ENCODE measurements around the gene KCNG1.
A peak's percentile ranks its signal among the peaks of the same experiment; 100 is the strongest.

The KCNG1 gene

DNA sequence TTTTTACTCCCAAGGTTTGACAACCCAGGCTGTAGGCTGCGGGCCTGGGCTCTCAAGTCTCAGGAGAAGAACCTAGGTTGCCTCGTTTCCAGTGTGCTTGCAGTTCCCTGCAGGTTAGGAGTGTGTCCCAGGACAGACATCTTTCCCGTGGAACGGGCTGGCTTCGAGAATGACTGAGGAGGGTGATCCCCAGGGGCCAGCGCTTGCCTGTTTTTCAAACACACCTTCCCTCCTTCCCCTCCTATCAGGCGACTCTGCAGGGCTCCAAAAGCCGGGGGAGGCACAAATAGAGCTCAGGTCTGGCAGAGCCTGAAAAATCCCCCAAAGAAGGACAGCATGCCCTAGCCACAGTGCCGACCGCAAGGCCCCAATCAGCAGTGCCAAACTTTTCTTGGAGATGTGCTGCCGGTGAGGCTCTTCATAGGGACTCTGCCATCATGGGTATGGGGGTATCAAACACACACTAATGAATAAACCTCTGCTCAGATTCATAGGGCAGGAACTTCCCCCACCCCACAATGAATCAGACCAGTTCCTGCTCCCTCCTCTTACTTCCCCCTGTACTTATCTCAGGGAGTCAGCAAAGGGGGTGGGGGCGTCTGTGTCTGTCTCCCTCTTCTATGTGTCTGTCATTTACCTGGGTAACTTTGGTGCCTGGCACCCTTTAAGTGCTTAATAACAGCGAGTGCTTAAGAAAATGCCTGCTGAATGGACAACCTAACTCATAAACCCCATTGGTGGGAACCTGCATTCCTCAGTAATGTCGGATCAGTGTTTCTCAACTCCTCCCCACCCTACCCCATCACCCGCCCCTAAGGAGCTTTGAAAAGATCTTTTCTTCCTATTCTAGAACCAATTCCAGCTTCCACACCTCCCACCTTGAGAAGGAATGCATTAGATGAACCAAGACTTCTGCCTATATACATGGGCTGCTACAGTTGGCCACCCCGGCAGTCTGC, 1.6 kb downstream of the KCNG1 start:
- Histone ChIP-seq H3K27me3 (ENCODE audit: control insufficient read depth, insufficient read depth, low read length) (peaks cover 39% of the 10 kb centered on the region), H3K36me3 (ENCODE audit: control insufficient read depth, insufficient read depth, low read length) (no peaks in the 10 kb centered on the region), H3K9ac (ENCODE audit: low read depth, low read length) (no peak overlapping the region), H3K9me3 (ENCODE audit: control insufficient read depth, insufficient read depth, low read length) (no peaks in the 10 kb centered on the region), H3K4me1 (ENCODE audit: control insufficient read depth, insufficient read depth, low read length) (peaks cover 21% of the 10 kb centered on the region), H3K4me3 (ENCODE audit: low read depth, low read length) (peak overlapping the region; percentile 76), H3K27ac (ENCODE audit: low read depth, low read length) (no peak overlapping the region)

DNA sequence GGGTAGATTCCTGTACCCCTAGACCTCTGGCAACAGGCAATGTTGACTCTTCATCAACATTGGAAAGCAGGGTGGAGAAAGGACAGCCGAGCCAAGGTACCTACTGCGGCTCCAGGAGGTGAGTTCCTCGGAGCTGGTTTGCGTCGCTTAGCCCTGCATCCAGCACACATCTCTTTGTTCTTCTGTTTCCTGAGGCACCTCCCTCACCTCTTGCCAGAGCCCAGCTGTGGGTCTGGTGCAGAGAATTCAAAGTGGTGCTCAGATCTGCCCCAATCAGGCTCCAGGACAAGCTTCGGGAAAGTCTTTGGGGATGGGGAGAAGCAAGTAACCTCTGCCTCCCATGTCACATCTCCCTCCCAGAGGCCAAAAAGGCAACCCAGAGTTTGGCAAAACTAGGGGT, 2.2 kb downstream of the KCNG1 start:
- Histone ChIP-seq H3K9me3 (ENCODE audit: control insufficient read depth, insufficient read depth, low read length) (no peaks in the 10 kb centered on the region), H3K27ac (ENCODE audit: low read depth, low read length) (no peak overlapping the region), H3K27me3 (ENCODE audit: control insufficient read depth, insufficient read depth, low read length) (peaks cover 39% of the 10 kb centered on the region), H3K4me1 (ENCODE audit: control insufficient read depth, insufficient read depth, low read length) (peaks cover 21% of the 10 kb centered on the region), H3K9ac (ENCODE audit: low read depth, low read length) (no peak overlapping the region), H3K36me3 (ENCODE audit: control insufficient read depth, insufficient read depth, low read length) (no peaks in the 10 kb centered on the region), H3K4me3 (ENCODE audit: low read depth, low read length) (no peak overlapping the region)

DNA sequence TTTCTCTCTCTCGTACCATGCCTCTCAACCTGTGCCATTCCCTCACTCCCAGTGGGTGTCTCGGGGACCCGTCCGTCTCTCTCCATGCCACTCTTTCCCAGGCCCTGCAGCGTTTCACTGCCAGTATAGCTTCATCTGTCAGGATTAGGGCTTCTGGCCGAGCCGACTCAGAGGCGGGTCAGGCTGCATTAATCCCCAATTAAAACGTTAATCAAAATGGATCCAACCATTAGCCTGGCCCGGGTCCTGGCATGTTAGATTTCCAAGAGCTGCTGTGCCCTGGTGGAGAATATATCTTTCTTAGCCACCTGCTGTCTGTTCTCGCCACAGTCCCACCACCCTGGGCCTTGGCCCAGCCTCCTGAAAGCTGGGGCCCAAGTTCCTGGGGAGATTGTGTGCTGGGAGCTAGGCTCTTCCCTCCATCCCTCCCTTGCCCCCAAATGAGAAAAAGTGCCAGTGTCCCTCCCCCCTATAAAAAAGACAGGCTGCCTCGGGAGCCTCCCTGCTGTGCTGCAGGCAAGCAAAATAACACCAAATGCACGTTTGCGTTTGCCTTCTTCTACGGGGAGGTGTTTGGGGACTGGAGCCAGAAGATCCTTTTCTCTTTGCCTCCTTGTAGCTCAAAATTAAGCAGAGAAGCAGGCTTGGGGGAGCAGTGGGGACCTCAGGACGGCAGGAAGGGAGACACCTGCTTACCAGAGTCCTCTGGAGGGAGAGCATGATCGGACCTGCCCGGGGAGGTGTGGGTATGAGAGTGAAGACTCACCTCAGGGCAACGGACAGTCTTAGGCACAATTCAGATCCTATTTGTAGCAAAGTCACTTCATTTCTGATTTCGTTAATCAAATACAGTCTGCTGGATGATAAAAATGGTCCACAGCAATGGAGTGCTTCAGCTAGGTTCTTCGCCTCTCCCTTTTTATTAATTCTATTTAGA, 3.0 kb downstream of the KCNG1 start:
- Histone ChIP-seq H3K9ac (ENCODE audit: low read depth, low read length) (no peak overlapping the region), H3K27me3 (ENCODE audit: control insufficient read depth, insufficient read depth, low read length) (peaks cover 39% of the 10 kb centered on the region), H3K36me3 (ENCODE audit: control insufficient read depth, insufficient read depth, low read length) (no peaks in the 10 kb centered on the region), H3K27ac (ENCODE audit: low read depth, low read length) (no peak overlapping the region), H3K4me3 (ENCODE audit: low read depth, low read length) (no peak overlapping the region), H3K4me1 (ENCODE audit: control insufficient read depth, insufficient read depth, low read length) (peaks cover 22% of the 10 kb centered on the region), H3K9me3 (ENCODE audit: control insufficient read depth, insufficient read depth, low read length) (no peaks in the 10 kb centered on the region)

DNA sequence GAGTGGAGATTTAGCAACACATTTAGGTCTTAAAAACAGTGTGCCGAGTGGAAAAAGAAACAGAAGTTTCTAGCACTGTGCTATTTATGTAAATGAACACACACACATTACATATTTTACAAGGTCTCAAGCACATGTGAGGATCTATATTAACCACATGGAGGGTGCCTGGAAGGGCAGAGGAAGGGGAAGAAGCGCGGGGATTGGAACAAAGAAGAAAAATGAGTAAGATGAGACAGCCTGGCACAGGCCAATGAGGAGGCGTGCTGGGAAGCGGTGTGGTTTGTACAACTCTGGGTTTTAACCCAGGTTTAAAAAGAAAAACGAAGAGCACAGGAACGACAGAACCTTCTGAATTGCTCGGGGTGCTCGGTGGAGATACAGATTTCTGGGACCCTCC, 5.7 kb downstream of the KCNG1 start:
- Histone ChIP-seq H3K36me3 (ENCODE audit: control insufficient read depth, insufficient read depth, low read length) (no peaks in the 10 kb centered on the region), H3K4me3 (ENCODE audit: low read depth, low read length) (no peak overlapping the region), H3K4me1 (ENCODE audit: control insufficient read depth, insufficient read depth, low read length) (peaks cover 37% of the 10 kb centered on the region), H3K27ac (ENCODE audit: low read depth, low read length) (no peak overlapping the region), H3K9me3 (ENCODE audit: control insufficient read depth, insufficient read depth, low read length) (no peaks in the 10 kb centered on the region), H3K9ac (ENCODE audit: low read depth, low read length) (no peak overlapping the region), H3K27me3 (ENCODE audit: control insufficient read depth, insufficient read depth, low read length) (peaks cover 16% of the 10 kb centered on the region)

DNA sequence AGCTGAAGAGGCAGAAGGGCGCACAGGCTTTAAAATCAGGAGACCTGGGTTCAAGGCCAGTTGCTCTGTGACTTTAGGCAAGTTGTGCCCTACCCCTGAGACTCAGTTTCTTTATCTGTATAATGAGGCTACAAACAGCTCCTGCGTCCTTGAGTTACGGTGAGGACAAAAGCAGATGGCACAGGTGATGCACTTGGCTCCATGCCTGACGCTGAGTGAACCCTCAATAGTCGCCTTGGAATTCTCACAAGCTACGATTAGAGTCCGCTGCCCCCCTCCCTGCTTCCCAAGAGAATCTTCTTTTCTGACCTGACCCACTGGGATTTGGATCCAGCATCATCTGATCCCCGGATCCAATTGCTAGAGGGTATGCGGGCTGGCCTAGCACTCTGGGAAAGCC, 6.4 kb downstream of the KCNG1 start:
- Histone ChIP-seq H3K9me3 (ENCODE audit: control insufficient read depth, insufficient read depth, low read length) (no peaks in the 10 kb centered on the region), H3K4me3 (ENCODE audit: low read depth, low read length) (no peak overlapping the region), H3K36me3 (ENCODE audit: control insufficient read depth, insufficient read depth, low read length) (no peaks in the 10 kb centered on the region), H3K27ac (ENCODE audit: low read depth, low read length) (no peak overlapping the region), H3K4me1 (ENCODE audit: control insufficient read depth, insufficient read depth, low read length) (peaks cover 36% of the 10 kb centered on the region), H3K27me3 (ENCODE audit: control insufficient read depth, insufficient read depth, low read length) (peaks cover 9% of the 10 kb centered on the region), H3K9ac (ENCODE audit: low read depth, low read length) (no peak overlapping the region)

DNA sequence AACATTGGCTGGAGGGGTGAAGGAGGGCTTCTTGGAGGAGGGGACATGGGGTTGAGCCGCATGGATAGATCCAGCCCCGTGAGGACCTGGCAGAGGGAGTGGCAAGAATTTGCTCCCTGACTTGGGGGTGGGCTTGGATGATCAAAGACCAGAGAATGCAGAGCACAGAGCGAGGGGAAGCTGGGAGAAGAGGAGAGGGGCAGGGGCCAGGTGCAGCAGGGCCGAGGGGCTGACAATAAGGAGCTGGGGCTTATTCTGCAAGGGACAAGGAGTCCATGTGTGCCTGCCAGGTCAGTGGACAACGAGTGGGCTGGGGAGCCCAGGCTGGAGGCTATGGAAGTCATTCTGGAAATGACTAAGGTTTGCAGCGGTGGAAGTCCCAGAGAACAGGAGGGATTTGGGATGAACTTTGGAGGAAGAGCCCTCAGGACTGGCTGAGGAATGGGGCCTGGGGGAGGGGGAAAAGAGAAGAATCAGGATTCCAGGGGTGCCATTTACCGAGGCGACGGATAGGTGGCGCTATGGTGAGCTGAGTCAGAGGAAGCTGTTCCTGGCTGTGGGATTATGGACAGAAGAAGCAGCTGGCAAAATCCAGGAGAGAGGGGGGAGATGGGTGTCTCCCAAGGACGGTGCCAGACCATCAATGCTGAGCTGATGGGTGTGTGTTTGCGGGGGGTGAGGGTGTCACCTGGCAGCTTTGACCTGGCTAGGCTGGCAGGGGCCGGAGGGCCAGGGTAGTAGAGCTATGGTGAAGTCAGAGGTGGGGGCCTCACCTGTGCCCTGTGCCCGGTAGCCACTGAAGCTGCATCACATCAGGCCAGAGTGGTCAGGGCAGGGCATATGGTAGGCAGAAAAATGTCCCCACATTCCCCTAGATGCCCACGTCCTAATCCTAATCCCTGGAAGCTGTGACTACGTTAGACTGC, 7.8 kb downstream of the KCNG1 start:
- H3K27me3 ChIP-seq (ENCODE audit: control insufficient read depth, insufficient read depth, low read length): no peaks in the 10 kb centered on the region
- H3K9me3 ChIP-seq (ENCODE audit: control insufficient read depth, insufficient read depth, low read length): no peaks in the 10 kb centered on the region
- peaks cover 21% of the 10 kb centered on the region for H3K4me1 ChIP-seq (ENCODE audit: control insufficient read depth, insufficient read depth, low read length)
- H3K9ac ChIP-seq (ENCODE audit: low read depth, low read length): no peak overlapping the region
- no peak overlapping the region for H3K27ac ChIP-seq (ENCODE audit: low read depth, low read length)
- H3K4me3 ChIP-seq (ENCODE audit: low read depth, low read length): no peak overlapping the region
- no peaks in the 10 kb centered on the region for H3K36me3 ChIP-seq (ENCODE audit: control insufficient read depth, insufficient read depth, low read length)

DNA sequence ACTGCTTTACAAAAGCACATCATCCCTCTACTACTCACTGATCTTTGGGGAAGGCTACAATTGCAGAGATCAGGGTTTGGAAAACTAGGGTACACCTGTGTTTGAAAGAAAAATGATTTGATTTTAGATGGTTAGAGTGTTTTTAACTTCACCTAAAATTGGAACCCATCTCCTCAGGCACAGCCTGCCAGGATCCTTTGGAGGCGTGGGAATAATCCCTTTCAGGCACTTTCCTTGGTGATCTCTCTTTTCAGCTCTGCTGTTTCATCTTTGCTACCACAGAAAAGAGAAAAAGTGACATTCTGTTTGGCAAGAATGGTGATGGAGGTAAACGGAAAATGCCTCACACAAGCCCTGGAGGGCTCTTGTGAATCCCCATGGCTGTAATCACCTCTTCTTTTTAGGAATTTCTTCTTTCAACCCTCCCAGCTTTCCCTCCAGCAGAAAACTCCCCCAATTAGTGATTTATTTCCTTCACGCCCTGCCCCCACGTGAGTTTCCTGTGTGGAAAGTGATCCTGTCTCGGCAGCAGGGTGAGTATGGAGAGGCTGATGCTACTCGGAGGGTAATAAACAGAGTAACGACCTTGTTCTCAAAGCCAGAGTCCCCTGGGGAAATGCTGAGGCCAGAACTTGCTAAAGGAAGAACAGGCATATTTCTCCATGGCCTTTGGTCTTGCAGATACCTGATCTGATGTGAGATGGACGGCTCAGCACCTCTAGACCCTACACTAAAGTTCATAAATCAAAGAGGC, 9.2 kb downstream of the KCNG1 start:
- Histone ChIP-seq H3K9me3 (ENCODE audit: control insufficient read depth, insufficient read depth, low read length) (no peaks in the 10 kb centered on the region), H3K9ac (ENCODE audit: low read depth, low read length) (no peak overlapping the region)

DNA sequence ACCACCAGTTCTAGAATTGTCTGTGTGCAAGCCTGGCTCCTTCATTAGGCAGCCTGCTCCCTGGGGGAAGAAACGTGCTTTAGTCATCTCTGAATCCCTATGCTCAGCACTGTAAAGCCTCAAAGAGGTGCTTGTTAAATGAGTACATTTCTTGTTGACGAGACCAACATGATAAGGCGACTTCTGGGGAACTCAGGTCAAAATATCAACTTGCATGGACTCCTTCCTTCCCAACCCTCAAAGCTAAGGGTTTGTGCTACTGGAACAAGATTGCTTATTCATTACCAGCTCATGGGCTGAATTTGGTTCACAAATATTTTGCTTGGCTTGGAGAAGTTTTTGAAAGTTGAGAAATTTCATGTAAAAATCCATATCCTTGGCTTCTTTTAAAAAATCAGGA, 10.6 kb downstream of the KCNG1 start:
- peaks cover 15% of the 10 kb centered on the region for H3K4me1 ChIP-seq (ENCODE audit: control insufficient read depth, insufficient read depth, low read length)
- no peak overlapping the region for H3K4me3 ChIP-seq (ENCODE audit: low read depth, low read length)
- H3K27ac ChIP-seq (ENCODE audit: low read depth, low read length): no peak overlapping the region
- H3K9ac ChIP-seq (ENCODE audit: low read depth, low read length): no peak overlapping the region
- no peaks in the 10 kb centered on the region for H3K27me3 ChIP-seq (ENCODE audit: control insufficient read depth, insufficient read depth, low read length)
- H3K36me3 ChIP-seq (ENCODE audit: control insufficient read depth, insufficient read depth, low read length): peaks cover 3% of the 10 kb centered on the region; the same call in 1 of the 2 replicates
- no peaks in the 10 kb centered on the region for H3K9me3 ChIP-seq (ENCODE audit: control insufficient read depth, insufficient read depth, low read length)

More for the DNA sequence above, 9.2 kb downstream of the KCNG1 start:
- peak overlapping the region; percentile 15 for H3K27ac ChIP-seq (ENCODE audit: low read depth, low read length)
- no peaks in the 10 kb centered on the region for H3K27me3 ChIP-seq (ENCODE audit: control insufficient read depth, insufficient read depth, low read length)
- H3K4me1 ChIP-seq (ENCODE audit: control insufficient read depth, insufficient read depth, low read length): peaks cover 15% of the 10 kb centered on the region
- H3K36me3 ChIP-seq (ENCODE audit: control insufficient read depth, insufficient read depth, low read length): peaks cover under 1% of the 10 kb centered on the region; the same call in 1 of the 2 replicates
- H3K4me3 ChIP-seq (ENCODE audit: low read depth, low read length): no peak overlapping the region

DNA sequence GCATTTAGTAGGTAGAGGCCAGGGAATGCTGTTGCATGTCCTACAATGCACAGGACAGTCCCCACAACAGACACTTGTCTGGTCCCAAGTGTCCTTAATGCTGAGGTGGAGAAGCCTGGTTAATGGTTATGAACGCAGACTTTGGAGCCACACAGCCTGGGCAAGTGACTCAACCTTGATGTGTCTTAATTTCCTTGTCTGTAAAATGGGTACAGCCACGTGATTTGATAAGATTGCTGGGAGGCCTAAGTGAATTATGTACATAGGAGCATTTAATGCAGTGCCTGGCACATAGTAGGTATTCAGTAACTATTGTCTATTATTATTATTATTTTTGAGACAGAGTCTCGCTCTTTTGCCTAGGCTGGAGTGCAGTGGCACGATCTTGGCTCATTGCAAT, 11.4 kb downstream of the KCNG1 start:
- H3K27ac ChIP-seq (ENCODE audit: low read depth, low read length): no peak overlapping the region
- H3K36me3 ChIP-seq (ENCODE audit: control insufficient read depth, insufficient read depth, low read length): peaks cover 3% of the 10 kb centered on the region; the same call in 1 of the 2 replicates
- H3K4me3 ChIP-seq (ENCODE audit: low read depth, low read length): no peak overlapping the region
- no peaks in the 10 kb centered on the region for H3K27me3 ChIP-seq (ENCODE audit: control insufficient read depth, insufficient read depth, low read length)
- no peaks in the 10 kb centered on the region for H3K9me3 ChIP-seq (ENCODE audit: control insufficient read depth, insufficient read depth, low read length)
- peaks cover 15% of the 10 kb centered on the region for H3K4me1 ChIP-seq (ENCODE audit: control insufficient read depth, insufficient read depth, low read length)
- no peak overlapping the region for H3K9ac ChIP-seq (ENCODE audit: low read depth, low read length)

DNA sequence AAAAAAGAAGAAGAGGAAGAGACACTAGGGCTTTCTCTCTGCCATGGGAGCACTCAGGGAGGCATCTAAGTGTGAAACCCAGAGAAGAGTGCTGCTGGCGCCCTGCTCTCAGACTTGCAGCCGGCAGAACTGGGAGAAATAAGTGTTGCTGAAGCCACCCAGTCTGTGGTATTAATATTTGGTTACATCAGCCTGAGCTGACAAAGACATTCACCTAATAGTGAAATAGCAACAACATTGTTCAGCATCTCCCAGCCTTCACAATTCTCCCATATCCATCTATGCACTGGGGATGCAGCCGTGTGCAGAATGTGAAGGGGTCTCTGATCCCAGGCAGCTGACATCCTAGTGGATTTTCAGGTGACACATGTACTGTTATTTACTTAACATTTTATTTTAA, 12.0 kb downstream of the KCNG1 start:
- Histone ChIP-seq H3K4me1 (ENCODE audit: control insufficient read depth, insufficient read depth, low read length) (peaks cover 15% of the 10 kb centered on the region), H3K27ac (ENCODE audit: low read depth, low read length) (no peak overlapping the region), H3K9ac (ENCODE audit: low read depth, low read length) (no peak overlapping the region), H3K4me3 (ENCODE audit: low read depth, low read length) (no peak overlapping the region), H3K27me3 (ENCODE audit: control insufficient read depth, insufficient read depth, low read length) (no peaks in the 10 kb centered on the region), H3K9me3 (ENCODE audit: control insufficient read depth, insufficient read depth, low read length) (no peaks in the 10 kb centered on the region), H3K36me3 (ENCODE audit: control insufficient read depth, insufficient read depth, low read length) (peaks cover 3% of the 10 kb centered on the region; the same call in 1 of the 2 replicates)

Measured in HUES48 (cell line).